GM12878 (cell line): ENCODE measurements around the gene SYNJ2. TPM values are rescaled to one million over a fixed set of nuclear protein-coding genes. Genes with fewer than 3 reads are reported as not detected.

Experiments used
- ATAC-seq: fragments of 200-7000 bp; cut with Tn5 transposase; 3 replicates; pipeline ENCODE4 v1.9.1; 2020; ENCODE audit warnings: mild to moderate bottlenecking, moderate library complexity
- BruUV-seq: library from RNA; stranded (reverse); fragments of 400-500 nt; replicated peaks from 2 replicates; lab custom pipeline; 2021; lab: Mats Ljungman, UMichigan
- CTCF ChIA-PET: fragments of 300-600 bp; sonication (Branson Sonifier 250); formaldehyde crosslinking; extraction: SDS; loops from one replicate; lab custom pipeline; 2021; ENCODE audit warnings: inconsistent platforms; lab: Yijun Ruan, JAX
- POLR2A ChIA-PET: fragments of 350-600 bp; formaldehyde crosslinking; extraction: SDS; loops from one replicate; lab custom pipeline; 2021; ENCODE audit warnings: inconsistent platforms; lab: Charles Lee
- RAD21 ChIA-PET: fragments of 300-600 bp; sonication (Branson Sonifier 250); formaldehyde crosslinking; loops from one replicate; lab custom pipeline; 2023; ENCODE audit warnings: antibody characterized with exemption; ENCODE audit not compliant: unreplicated experiment; lab: Charles Lee
- SMC1A ChIA-PET: fragments of 300-600 bp; sonication (Branson Sonifier 250); formaldehyde crosslinking; loops from one replicate; lab custom pipeline; 2023; ENCODE audit not compliant: unreplicated experiment, uncharacterized antibody; lab: Charles Lee
- DNase-seq: peaks from one replicate; pipeline ENCODE4 v3.0.0-alpha.2; 2011; ENCODE audit warnings: low read depth, low spot score
- FAIRE-seq: peaks from 3 replicates; lab custom pipeline; 2011; peaks lifted over from hg19 to GRCh38; lab: Jason Lieb, UNC
- H2AFZ ChIP-seq: 2 replicates; pipeline ENCODE4 v1.6.0; 2011; ENCODE audit warnings: low read depth, low read length, control low read depth; ENCODE audit not compliant: control insufficient read depth
- H3K27ac ChIP-seq: 2 replicates; pipeline ENCODE4 v1.5.1; 2011; ENCODE audit warnings: control low read depth; ENCODE audit not compliant: control insufficient read depth, insufficient read depth
- H3K27me3 ChIP-seq, 2 experiments: replicated peaks in 1 of 2; 2 replicates each; pipeline versions ENCODE4 v1.6.0 to v1.6.1; 2011; ENCODE audit warnings: low read length in 1 of 2; ENCODE audit not compliant: control insufficient read depth in 2 of 2, insufficient read depth in 2 of 2
- H3K36me3 ChIP-seq, 2 experiments: 2 replicates each; pipeline ENCODE4 v1.5.1; 2011; ENCODE audit warnings: low read length in 1 of 2; ENCODE audit not compliant: control insufficient read depth in 2 of 2, insufficient read depth in 2 of 2
- H3K4me1 ChIP-seq: 2 replicates; pipeline ENCODE4 v1.6.1; 2011; ENCODE audit warnings: mild to moderate bottlenecking, low read length, moderate library complexity, mixed read lengths; ENCODE audit not compliant: control insufficient read depth, insufficient read depth
- H3K4me2 ChIP-seq: 2 replicates; pipeline ENCODE4 v1.6.0; 2011; ENCODE audit warnings: control low read depth; ENCODE audit not compliant: control insufficient read depth, insufficient read depth
- H3K4me3 ChIP-seq: fragments of 200-600 bp; sonication (generic); 2 replicates; pipeline ENCODE4 v1.5.1; 2016
- H3K79me2 ChIP-seq: 2 replicates; pipeline ENCODE4 v1.6.0; 2011; ENCODE audit warnings: low read length; ENCODE audit not compliant: control insufficient read depth, insufficient read depth
- H3K9ac ChIP-seq: 2 replicates; pipeline ENCODE4 v1.8.0; 2011; ENCODE audit warnings: low read length, control low read depth, mixed read lengths; ENCODE audit not compliant: control insufficient read depth, insufficient read depth
- H3K9me3 ChIP-seq: replicated peaks from 3 replicates; pipeline ENCODE4 v1.5.1; 2011; ENCODE audit warnings: mild to moderate bottlenecking, low read length; ENCODE audit not compliant: control insufficient read depth, insufficient read depth
- H4K20me1 ChIP-seq: 2 replicates; pipeline ENCODE4 v1.6.0; 2011; ENCODE audit not compliant: control insufficient read depth, insufficient read depth
- IRF4 ChIP-seq: IDR thresholded peaks from 2 replicates; pipeline ENCODE4 v1.6.1; 2011; ENCODE audit warnings: low read depth, low read length
- PAX5 ChIP-seq: IDR thresholded peaks from 2 replicates; pipeline ENCODE4 v1.6.1; 2011; ENCODE audit warnings: low read depth, low read length, borderline replicate concordance
- POU2F2 ChIP-seq: IDR thresholded peaks from 3 replicates; pipeline ENCODE4 v1.6.1; 2011; ENCODE audit warnings: low read depth, mild to moderate bottlenecking, low read length, borderline replicate concordance
- ZNF24 ChIP-seq: fragments of 450-650 bp; IDR thresholded peaks from 2 replicates; pipeline ENCODE4 v1.6.1; 2017; ENCODE audit warnings: antibody characterized with exemption, mild to moderate bottlenecking
- WGBS: methylation state at CpG from one replicate; pipeline ENCODE4 v1.1.6; 2016; ENCODE audit warnings: low lambda C conversion rate; ENCODE audit not compliant: insufficient replicate concordance, insufficient coverage; ENCODE audit errors: missing lambda C conversion rate; 5-methylcytosine and 5-hydroxymethylcytosine counted together
- in situ Hi-C: fragments of 300-500 bp; cut with MboI; formaldehyde crosslinking; loops from 9 replicates; pipeline ENCODE4 v1.14.3; 2018; ENCODE audit warnings: mixed read lengths
- intact Hi-C: fragments of 100-400 bp; cut with micrococcal nuclease; formaldehyde crosslinking; loops from one replicate; pipeline ENCODE4 v1.14.2; 2022; ENCODE audit not compliant: unreplicated experiment
- polyA plus RNA-seq, 11 experiments: library from polyadenylated mRNA; depleted of rRNA in 4 of 11; unstranded in 6 of 11; stranded (reverse) in 5 of 11; fragments of >200 nt; fragmentation: Nextera tagmentation in 4 of 11; fragmentation: Illumina TruSeq in 1 of 11; extraction: Ambion mirVana in 4 of 11; extraction: Trizol in 1 of 11; gene quantifications; 1 replicate in 1 of 11; 2 replicates in 10 of 11; pipeline versions ENCODE4 v1.2.1 to v1.2.3, GENCODE V29; 2011 to 2016; ENCODE audit warnings: inconsistent platforms in 2 of 11, missing spikeins in 2 of 11, low read depth in 1 of 11
- total RNA-seq, 4 experiments: library from RNA; depleted of rRNA in 3 of 4; stranded (reverse); fragments of >200 nt in 3 of 4; fragmentation: Illumina TruSeq in 1 of 4; extraction: Trizol in 1 of 4; gene quantifications; 2 replicates each; pipeline versions ENCODE4 v1.2.1 to v1.2.3, GENCODE V29; 2013 to 2021
- TF ChIP-seq, protein P1 (sequence below): IDR thresholded peaks from 2 replicates; pipeline ENCODE4 v1.6.1; 2011; ENCODE audit warnings: borderline replicate concordance, low read depth, mild to moderate bottlenecking, moderate library complexity, mixed read lengths, low read length; ENCODE audit not compliant: insufficient read depth; ENCODE audit errors: extremely low read length

Gene SYNJ2
- total and polyA plus RNA-seq, 10 of the 15 experiments (the other 5 are each of a cell fraction or from before 2014, with no cell fraction given), result 0.11 to 1.8 (median 0.57) TPM

DNA sequence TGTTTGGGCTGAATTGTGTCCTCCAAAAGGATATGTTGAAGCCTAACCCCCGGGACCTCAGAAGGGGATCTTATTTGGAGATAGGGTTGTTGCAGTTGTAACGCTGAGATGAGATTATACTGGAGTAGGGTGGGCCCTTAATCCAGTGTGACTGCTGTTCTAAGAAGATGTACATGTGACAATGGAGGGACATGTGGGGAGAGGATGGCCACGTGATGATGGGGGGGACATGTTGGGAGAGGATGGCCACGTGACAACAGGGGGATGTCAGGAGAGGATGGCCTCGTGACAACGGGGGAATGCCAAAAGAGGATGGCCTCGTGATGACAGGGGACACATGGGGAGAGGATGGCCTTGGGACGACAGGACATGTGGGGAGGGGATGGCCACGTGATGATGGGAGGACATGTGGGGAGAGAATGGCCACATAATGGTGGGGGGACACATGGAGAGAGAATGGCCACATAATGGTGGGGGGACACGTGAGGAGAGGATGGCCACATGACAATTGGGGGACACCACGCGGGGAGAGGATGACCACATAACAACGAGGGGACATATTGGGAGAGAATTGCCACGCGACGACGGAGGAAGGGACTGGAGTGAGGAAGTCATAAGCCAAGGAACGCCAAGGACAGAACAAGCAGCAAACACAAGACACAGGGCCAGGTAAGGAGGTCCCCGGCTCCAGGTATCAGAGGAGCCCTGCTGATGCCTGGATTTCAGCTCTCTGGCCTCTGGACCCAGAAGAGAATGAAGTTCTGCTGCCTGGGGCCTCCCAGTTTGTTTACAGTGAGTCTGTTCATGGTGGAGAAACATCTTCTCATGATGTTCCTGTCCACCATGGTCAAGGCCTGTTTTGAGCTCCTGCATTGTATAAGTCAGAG is 29.2 kb downstream of the SYNJ2 start:
- H3K27ac ChIP-seq, result peak overlapping the region; percentile 51
- TF ChIP-seq, protein P1, sequence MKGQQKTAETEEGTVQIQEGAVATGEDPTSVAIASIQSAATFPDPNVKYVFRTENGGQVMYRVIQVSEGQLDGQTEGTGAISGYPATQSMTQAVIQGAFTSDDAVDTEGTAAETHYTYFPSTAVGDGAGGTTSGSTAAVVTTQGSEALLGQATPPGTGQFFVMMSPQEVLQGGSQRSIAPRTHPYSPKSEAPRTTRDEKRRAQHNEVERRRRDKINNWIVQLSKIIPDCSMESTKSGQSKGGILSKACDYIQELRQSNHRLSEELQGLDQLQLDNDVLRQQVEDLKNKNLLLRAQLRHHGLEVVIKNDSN, result peak; percentile 23
- TF ChIP-seq IRF4, result no peak
- TF ChIP-seq, all 136 proteins: peak for 1
- Histone ChIP-seq H3K9me3 (no peaks in the 10 kb centered on the region; the same call in 2 of the 3 replicates), H3K36me3 (no peaks in the 10 kb centered on the region), H3K4me1 (peaks cover 46% of the 10 kb centered on the region), H4K20me1 (no peaks in the 10 kb centered on the region), H3K9ac (no peak overlapping the region), H3K4me3 (no peak overlapping the region), H2AFZ (no peak overlapping the region), H3K4me2 (no peak overlapping the region), H3K79me2 (peaks cover 7% of the 10 kb centered on the region), H3K27me3 (no peaks in the 10 kb centered on the region)
- no peak for FAIRE-seq
- no peak for DNase-seq
- no TSS peak for BruUV-seq
- CTCF ChIA-PET, result no interaction called here
- in situ Hi-C loops (no loop called here), intact Hi-C loops (no loop called here)
- WGBS, result 92% methylated on average over 16 of the region's 19 CpGs
- POLR2A ChIA-PET, result no interaction called here
- SMC1A ChIA-PET, result no interaction called here
- ATAC-seq, result no peak
- RAD21 ChIA-PET, result interaction anchor here (1.5 kb wide), 1 partner anchor 20 kb away, joined by 3 read pairs; no protein-coding TSS in a partner anchor

DNA sequence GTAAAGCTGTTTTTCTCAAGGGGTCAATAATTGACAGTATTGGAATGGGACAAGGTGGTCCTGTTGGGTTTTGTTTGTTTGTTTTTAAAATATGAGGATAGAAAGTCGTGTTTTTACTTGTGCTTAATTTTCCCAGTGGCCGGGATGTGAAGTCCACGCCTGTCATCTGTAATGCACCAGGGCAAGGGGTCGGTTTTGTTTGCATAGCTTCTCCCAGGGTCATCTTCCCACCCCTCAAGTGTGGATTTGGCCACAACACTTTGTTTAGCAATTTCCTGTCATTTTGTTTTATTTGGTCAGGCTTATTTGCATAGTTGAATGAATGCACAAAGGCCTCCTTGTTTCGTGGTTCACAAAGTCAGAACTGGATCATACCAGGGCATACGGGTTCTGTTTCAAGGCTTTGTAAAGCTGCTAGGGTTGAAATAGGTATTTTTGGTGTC is 29.8 kb downstream of the SYNJ2 start:
- Histone ChIP-seq H3K4me2 (peak overlapping the region; percentile 39; the same call in 1 of the 2 replicates), H3K27me3 (no peaks in the 10 kb centered on the region), H3K4me3 (no peak overlapping the region), H4K20me1 (no peaks in the 10 kb centered on the region), H3K9me3 (no peaks in the 10 kb centered on the region; the same call in 2 of the 3 replicates), H3K4me1 (peaks cover 46% of the 10 kb centered on the region), H3K27ac (peak overlapping the region; percentile 56), H2AFZ (no peak overlapping the region), H3K36me3 (no peaks in the 10 kb centered on the region), H3K79me2 (peaks cover 7% of the 10 kb centered on the region), H3K9ac (peak overlapping the region; percentile 32; the same call in 1 of the 2 replicates)
- 23% methylated on average over 6 of the region's 6 CpGs for WGBS
- in situ Hi-C loops, result no loop called here
- ChIA-PET SMC1A (no interaction called here), CTCF (no interaction called here), RAD21 (interaction anchor here (1.5 kb wide), 1 partner anchor 19 kb away, joined by 3 read pairs; no protein-coding TSS in a partner anchor), POLR2A (no interaction called here)
- intact Hi-C loops, result no loop called here
- DNase-seq (no peak), FAIRE-seq (no peak), ATAC-seq (peak; percentile 44)
- no TSS peak for BruUV-seq
- TF ChIP-seq PAX5 (no peak), POU2F2 (peak; percentile 79; the same call in 1 of the 3 replicates), ZNF24 (0 out of 2 replicates have a peak, but pooled peaks have one; percentile 34)
